MCF 10A (cell line): ENCODE data around the gene ANKS4B. TPM values are rescaled to one million over a fixed set of nuclear protein-coding genes. Genes with fewer than 3 reads are reported as not detected.
"Not testable (repeated sequence)": the region's sequence is repeated elsewhere in the genome, so short reads cannot be mapped to it uniquely, and the experiment has no call there.

Experiments
- BruUV-seq: library from RNA; stranded (reverse); fragments of 400-500 nt; replicated peaks from 2 replicates; lab custom pipeline; 2021; lab: Mats Ljungman, UMichigan
- CTCF ChIA-PET: fragments of 300-600 bp; sonication (Branson Sonifier 250); formaldehyde crosslinking; extraction: SDS; loops from one replicate; lab custom pipeline; 2021; ENCODE audit warnings: antibody characterized with exemption, inconsistent platforms; lab: Yijun Ruan, JAX
- POLR2A ChIA-PET: fragments of 300-600, 350-650 bp; sonication (Branson Sonifier 250); formaldehyde crosslinking; extraction: SDS; loops from one replicate; lab custom pipeline; 2020; ENCODE audit warnings: antibody characterized with exemption, inconsistent platforms; lab: Yijun Ruan, JAX
- DNase-seq: peaks from one replicate; pipeline ENCODE4 v3.0.0-alpha.2; 2018; ENCODE audit not compliant: unreplicated experiment
- H3K27ac Mint-ChIP-seq: one replicate; pipeline ENCODE4 v1.8.0; 2022; ENCODE audit warnings: mild to moderate bottlenecking, low read depth, mixed read lengths; ENCODE audit not compliant: unreplicated experiment
- H3K27me3 Mint-ChIP-seq: one replicate; pipeline ENCODE4 v1.8.0; 2022; ENCODE audit warnings: mixed read lengths; ENCODE audit not compliant: insufficient read depth, unreplicated experiment
- H3K36me3 Mint-ChIP-seq: one replicate; pipeline ENCODE4 v1.8.0; 2022; ENCODE audit warnings: mild to moderate bottlenecking, moderate library complexity, mixed read lengths; ENCODE audit not compliant: insufficient read depth, unreplicated experiment
- H3K4me1 Mint-ChIP-seq: one replicate; pipeline ENCODE4 v1.8.0; 2022; ENCODE audit warnings: mixed read lengths; ENCODE audit not compliant: insufficient read depth, unreplicated experiment
- H3K4me3 Mint-ChIP-seq: one replicate; pipeline ENCODE4 v1.8.0; 2022; ENCODE audit warnings: mild to moderate bottlenecking, moderate library complexity, mixed read lengths; ENCODE audit not compliant: unreplicated experiment
- H3K9me3 Mint-ChIP-seq: one replicate; pipeline ENCODE4 v1.8.0; 2022; ENCODE audit warnings: mixed read lengths; ENCODE audit not compliant: unreplicated experiment
- CTCF ChIP-seq: fragments of 200-600 bp; IDR thresholded peaks from one replicate; pipeline ENCODE4 v1.8.0; 2022; ENCODE audit warnings: antibody characterized with exemption, mild to moderate bottlenecking; ENCODE audit not compliant: unreplicated experiment
- intact Hi-C: fragments of 100-400 bp; cut with micrococcal nuclease; formaldehyde crosslinking; loops from 2 replicates; pipeline ENCODE4 v1.14.1; 2022
- total RNA-seq: library from RNA; stranded (reverse); gene quantifications from 2 replicates; pipeline ENCODE4 v1.2.3, GENCODE V29; 2022

The ANKS4B gene
- total RNA-seq, 1 experiment from 2014 or later, result not detected

GRCh38 chr16:21272253-21272652 is 38.8 kb downstream of the ANKS4B start:
- Mint-ChIP-seq H3K27me3 (peaks cover 63% of the 10 kb centered on the region), H3K27ac (no peak overlapping the region), H3K4me1 (no peaks in the 10 kb centered on the region), H3K36me3 (no peaks in the 10 kb centered on the region), H3K9me3 (no peaks in the 10 kb centered on the region), H3K4me3 (no peak overlapping the region)
- no TSS peak for BruUV-seq
- no peak for DNase-seq
- ChIA-PET POLR2A (no interaction called here), CTCF (interaction anchor here (0.6 kb wide), 1 partner anchor 434 kb away, joined by 6 read pairs; no protein-coding TSS in a partner anchor)
- intact Hi-C loops, result no loop called here
- TF ChIP-seq CTCF, result no peak

GRCh38 chr16:21272763-21273162 is 39.3 kb downstream of the ANKS4B start:
- POLR2A ChIA-PET, H3K9me3 Mint-ChIP-seq, H3K4me1 Mint-ChIP-seq, BruUV-seq, H3K36me3 Mint-ChIP-seq, H3K4me3 Mint-ChIP-seq, DNase-seq, H3K27ac Mint-ChIP-seq, intact Hi-C loops: not testable (repeated sequence)
- CTCF ChIA-PET, result interaction anchor here (0.6 to 1.6 kb wide), 2 partner anchors 84 to 110 kb away, joined by 3 to 4 read pairs; no protein-coding TSS in a partner anchor
- H3K27me3 Mint-ChIP-seq, result peaks cover 68% of the 10 kb centered on the region

GRCh38 chr16:21274172-21274726 is 40.8 kb downstream of the ANKS4B start:
- TF ChIP-seq CTCF, result no peak
- Mint-ChIP-seq H3K4me1 (no peaks in the 10 kb centered on the region), H3K27me3 (peaks cover 83% of the 10 kb centered on the region), H3K36me3 (no peaks in the 10 kb centered on the region), H3K9me3 (no peaks in the 10 kb centered on the region), H3K4me3 (no peak overlapping the region), H3K27ac (no peak overlapping the region)
- intact Hi-C loops, result no loop called here
- no TSS peak for BruUV-seq
- POLR2A ChIA-PET, result no interaction called here
- DNase-seq, result no peak
- CTCF ChIA-PET, result interaction anchor here (0.7 to 1.6 kb wide), 3 partner anchors 11 to 118 kb away, joined by 3 to 5 read pairs (median 3); no protein-coding TSS in a partner anchor

- intact Hi-C loops, result no loop called here
- TF ChIP-seq CTCF, result no peak
- peaks cover 80% of the 10 kb centered on the region for H3K27me3 Mint-ChIP-seq
- no peak for DNase-seq
- ChIA-PET CTCF (interaction anchor here (1.0 to 2.0 kb wide), 6 partner anchors 21 to 117 kb away, joined by 3 to 7 read pairs (median 4); partner anchors contain the start of gene LDAF1), POLR2A (no interaction called here)
- H3K9me3 Mint-ChIP-seq, result no peaks in the 10 kb centered on the region
- H3K36me3 Mint-ChIP-seq, result no peaks in the 10 kb centered on the region
- no peaks in the 10 kb centered on the region for H3K4me1 Mint-ChIP-seq
- H3K27ac Mint-ChIP-seq, result no peak overlapping the region
- no TSS peak for BruUV-seq
- H3K4me3 Mint-ChIP-seq, result no peak overlapping the region
Observed at GRCh38 chr16:21275529-21275928, 42.0 kb downstream of the ANKS4B start.
